GM18505 (cell line): Measurements from ENCODE around the gene ADAMTS15.

Experiments
- ATAC-seq: cut with Tn5 transposase; IDR thresholded peaks from one replicate; pipeline ENCODE4 v1.9.1; 2021; ENCODE audit not compliant: unreplicated experiment
- POLR2A ChIP-seq: IDR thresholded peaks from 4 replicates; pipeline ENCODE4 v1.6.1; 2011; ENCODE audit warnings: borderline replicate concordance; ENCODE audit not compliant: insufficient read depth, insufficient read length; ENCODE audit errors: extremely low read depth

The ADAMTS15 gene

GRCh38 chr11:130465263-130465662, 16.8 kb downstream of the ADAMTS15 start:
- no peak for ATAC-seq
- no peak for TF ChIP-seq POLR2A

- TF ChIP-seq POLR2A: no peak
- ATAC-seq: no peak
These were observed 18.9 kb downstream of the ADAMTS15 start for GRCh38 chr11:130467116-130467900.

DNA sequence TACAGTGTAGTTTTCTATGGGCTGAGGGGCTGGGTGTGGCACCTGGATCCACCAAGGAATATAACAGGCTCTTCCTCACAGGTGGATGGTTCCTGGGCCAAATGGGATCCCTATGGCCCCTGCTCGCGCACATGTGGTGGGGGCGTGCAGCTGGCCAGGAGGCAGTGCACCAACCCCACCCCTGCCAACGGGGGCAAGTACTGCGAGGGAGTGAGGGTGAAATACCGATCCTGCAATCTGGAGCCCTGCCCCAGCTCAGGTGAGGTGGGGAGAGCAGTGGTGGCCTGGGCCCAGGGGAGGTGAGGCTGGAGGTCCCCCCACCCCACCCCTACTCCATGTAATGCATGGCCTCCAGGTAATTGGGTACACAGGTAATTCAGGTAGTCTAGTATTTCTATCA, 20.7 kb downstream of the ADAMTS15 start:
- no peak for TF ChIP-seq POLR2A
- no peak for ATAC-seq

DNA sequence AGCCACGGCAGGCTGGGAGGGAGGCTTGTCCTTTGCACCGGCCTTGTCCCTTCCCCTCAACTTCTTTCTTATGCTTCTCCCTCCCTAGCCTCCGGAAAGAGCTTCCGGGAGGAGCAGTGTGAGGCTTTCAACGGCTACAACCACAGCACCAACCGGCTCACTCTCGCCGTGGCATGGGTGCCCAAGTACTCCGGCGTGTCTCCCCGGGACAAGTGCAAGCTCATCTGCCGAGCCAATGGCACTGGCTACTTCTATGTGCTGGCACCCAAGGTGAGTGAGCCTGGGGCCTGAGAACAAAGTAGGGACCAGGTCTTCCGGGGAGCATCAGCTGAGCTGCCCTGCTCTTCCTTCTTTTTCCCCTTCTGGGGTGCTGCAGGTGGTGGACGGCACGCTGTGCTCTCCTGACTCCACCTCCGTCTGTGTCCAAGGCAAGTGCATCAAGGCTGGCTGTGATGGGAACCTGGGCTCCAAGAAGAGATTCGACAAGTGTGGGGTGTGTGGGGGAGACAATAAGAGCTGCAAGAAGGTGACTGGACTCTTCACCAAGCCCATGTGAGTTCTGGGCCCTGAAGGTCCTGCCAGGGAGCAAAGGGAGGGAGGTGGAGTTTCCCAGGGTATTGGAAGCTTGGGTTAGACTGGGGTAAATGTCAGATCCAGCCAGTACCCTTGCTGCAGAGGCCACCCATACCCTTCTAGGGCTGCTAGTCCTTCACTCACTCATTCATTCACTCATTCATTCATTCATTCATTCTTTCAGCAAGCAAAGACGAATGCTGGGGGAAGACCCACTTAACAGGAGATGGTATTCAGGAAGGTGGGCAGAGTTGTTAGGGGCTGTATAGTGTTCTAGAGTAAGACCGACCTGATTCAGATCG, 22.6 kb downstream of the ADAMTS15 start:
- TF ChIP-seq POLR2A: no peak
- no peak for ATAC-seq

- no peak for TF ChIP-seq POLR2A
- no peak for ATAC-seq
These were observed 23.4 kb downstream of the ADAMTS15 start for GRCh38 chr11:130471731-130472433.

DNA sequence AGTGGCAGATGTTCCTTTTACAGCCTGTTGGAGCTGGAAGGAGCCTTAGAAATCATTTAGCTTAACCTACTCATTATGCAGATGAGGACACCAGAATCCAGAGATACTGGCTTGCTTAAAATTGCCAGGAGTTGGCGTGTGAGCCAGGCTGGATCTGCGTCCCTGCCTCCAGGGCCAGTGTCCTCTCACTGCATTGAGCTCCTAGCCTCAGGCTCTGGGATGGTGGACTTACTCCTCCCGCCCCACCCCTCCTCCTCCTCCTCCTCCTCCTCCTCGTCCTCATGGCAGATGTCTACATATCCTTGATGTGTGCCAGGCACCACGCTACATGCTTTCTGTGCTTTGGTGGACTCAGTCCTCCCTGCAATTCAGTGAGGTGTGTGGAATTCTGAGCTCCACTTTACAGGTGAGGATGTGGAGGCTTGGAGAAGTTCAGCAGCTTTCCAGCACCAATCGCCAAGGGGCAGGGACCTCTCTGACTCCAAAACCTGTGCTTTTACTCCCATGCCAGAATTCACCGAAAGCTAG, 24.1 kb downstream of the ADAMTS15 start:
- TF ChIP-seq POLR2A: no peak
- no peak for ATAC-seq

- ATAC-seq: no peak
- TF ChIP-seq POLR2A: no peak
These were observed 24.8 kb downstream of the ADAMTS15 start for GRCh38 chr11:130473056-130473794.

GRCh38 chr11:130473795-130474377, 25.4 kb downstream of the ADAMTS15 start:
- ATAC-seq: no peak

DNA sequence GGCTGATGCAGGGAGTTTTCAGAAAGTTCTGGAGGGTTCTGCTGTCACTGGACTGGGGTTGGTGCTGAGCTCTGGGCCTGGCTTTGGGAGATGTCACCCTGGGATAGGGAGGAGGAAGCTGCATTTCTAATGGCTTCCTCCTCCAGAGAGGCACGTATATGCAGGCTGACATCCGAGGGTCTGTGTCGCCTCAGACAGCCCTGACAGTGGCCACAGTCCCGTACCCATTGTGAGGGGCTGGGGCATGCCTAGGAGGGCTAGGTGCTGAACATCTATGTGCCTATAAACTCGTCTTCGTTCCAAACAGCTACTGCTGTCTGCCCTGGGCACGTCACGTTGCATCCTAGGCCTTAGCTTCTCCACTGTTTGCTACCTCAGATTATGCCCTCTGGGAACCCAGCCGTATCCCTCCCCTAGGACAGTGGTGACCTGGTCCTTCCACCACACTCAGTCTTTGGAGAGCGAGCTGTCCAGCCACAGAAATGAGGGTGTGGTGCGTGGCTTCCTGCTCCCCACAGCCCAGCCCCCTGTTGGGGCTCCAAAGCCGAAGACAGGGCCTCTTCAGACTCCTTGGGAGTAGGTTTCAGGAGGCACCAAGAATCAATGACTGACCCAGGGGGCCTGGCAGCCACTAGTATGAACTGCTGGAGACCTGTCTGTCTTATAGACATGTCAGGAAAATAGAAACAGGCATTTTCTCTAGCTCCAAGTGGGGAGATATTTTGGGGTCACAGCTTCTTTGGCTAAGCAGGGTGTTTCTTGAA, 26.4 kb downstream of the ADAMTS15 start:
- ATAC-seq: no peak

More at GRCh38 chr11:130473795-130474377, 25.4 kb downstream of the ADAMTS15 start:
- no peak for TF ChIP-seq POLR2A

DNA sequence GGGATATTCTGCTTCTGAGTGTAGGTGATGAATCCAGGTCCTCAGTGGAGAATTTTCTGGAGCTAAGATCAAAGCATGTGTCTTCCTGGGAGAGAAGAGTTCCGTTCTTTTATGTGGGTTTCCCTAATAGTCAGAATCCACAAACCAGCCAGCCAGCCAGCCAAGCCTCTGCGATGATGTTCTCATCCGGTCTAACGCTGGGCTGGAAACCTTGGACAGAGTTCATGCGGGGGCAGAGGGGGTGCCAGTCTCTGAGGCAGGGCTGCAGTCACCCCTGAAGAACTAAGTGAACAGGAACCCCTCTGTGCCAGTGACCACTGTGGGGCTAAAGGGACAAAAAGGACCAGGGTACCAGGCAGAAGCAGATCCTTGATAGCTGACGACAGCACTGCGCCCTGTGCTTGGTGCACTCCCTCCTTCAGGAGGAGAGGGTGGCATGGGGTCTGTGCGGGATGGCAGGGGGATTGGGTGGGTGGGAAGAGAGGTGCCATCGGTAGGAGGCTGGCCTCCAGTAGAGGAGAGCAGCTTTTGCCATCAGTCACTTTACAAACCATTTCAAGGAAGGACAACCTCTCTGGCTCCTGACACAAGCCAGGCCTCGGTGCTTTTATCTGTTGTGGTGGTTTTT, 27.1 kb downstream of the ADAMTS15 start:
- no peak for TF ChIP-seq POLR2A

More for the DNA sequence above, 26.4 kb downstream of the ADAMTS15 start:
- no peak for TF ChIP-seq POLR2A

More for the DNA sequence above, 27.1 kb downstream of the ADAMTS15 start:
- no peak for ATAC-seq
